Right lobe of liver (tissue), 6 donors: Measurements from ENCODE around the gene GYS2. TPM values are rescaled to one million over a fixed set of nuclear protein-coding genes. Genes with fewer than 3 reads are reported as not detected.

Experiments used
- ATAC-seq, 4 donors: fragments of 200-7000 bp; cut with Tn5 transposase; one replicate each; pipeline ENCODE4 v1.9.1; 2020; ENCODE audit warnings: mild to moderate bottlenecking in 4 of 4, moderate library complexity in 4 of 4
- DNase-seq, 3 donors: peaks; one replicate each; pipeline ENCODE4 v3.0.0-alpha.2; 2020
- H3K27ac ChIP-seq, 3 donors: fragments of 200-600 bp; one replicate each; pipeline ENCODE4 v1.8.0; 2022
- H3K27me3 ChIP-seq, 2 donors: fragments of 200-600 bp; one replicate each; pipeline ENCODE4 v1.8.0; 2022
- H3K36me3 ChIP-seq, 4 donors: fragments of 200-600 bp; sonication (generic) in 1 of 4; one replicate each; pipeline versions ENCODE4 v1.5.1 to v1.8.0; 2017 to 2022; ENCODE audit warnings: control low read depth in 1 of 4
- H3K4me1 ChIP-seq, 4 donors: fragments of 200-600 bp; sonication (generic) in 1 of 4; one replicate each; pipeline versions ENCODE4 v1.5.1 to v1.8.0; 2017 to 2022; ENCODE audit warnings: control low read depth in 1 of 4
- H3K4me3 ChIP-seq, 3 donors: fragments of 200-600 bp; one replicate each; pipeline ENCODE4 v1.8.0; 2022
- H3K9me3 ChIP-seq, 4 donors: fragments of 200-600 bp; sonication (generic) in 1 of 4; one replicate each; pipeline versions ENCODE4 v1.5.1 to v1.8.0; 2017 to 2022; ENCODE audit warnings: control low read depth in 1 of 4
- CTCF ChIP-seq, 4 donors: fragments of 200-600 bp in 3 of 4; fragments of 450-650 bp in 1 of 4; IDR thresholded peaks; one replicate each; pipeline versions ENCODE4 v1.5.1 to v1.8.0; 2016 to 2022; ENCODE audit warnings: antibody characterized with exemption in 4 of 4, mild to moderate bottlenecking in 2 of 4
- POLR2A ChIP-seq: fragments of 450-650 bp; IDR thresholded peaks from one replicate; pipeline ENCODE4 v1.6.1; 2017; ENCODE audit warnings: antibody characterized with exemption, mild to moderate bottlenecking
- WGBS: methylation state at CpG from one replicate; pipeline ENCODE4 v1.1.6; 2018; ENCODE audit warnings: low coverage, low lambda C conversion rate; ENCODE audit not compliant: insufficient coverage; ENCODE audit errors: missing lambda C conversion rate; 5-methylcytosine and 5-hydroxymethylcytosine counted together
- intact Hi-C, 2 donors: fragments of 100-400 bp; cut with DNase I; formaldehyde crosslinking; loops; one replicate each; pipeline versions ENCODE4 v1.11.2 to v1.14.1; 2022
- total RNA-seq, 6 experiments: library from RNA; depleted of rRNA in 2 of 6; stranded (reverse); fragments of >200 nt in 2 of 6; fragmentation: NEBNext Ultra II Directional in 3 of 6; extraction: Animal tissue kit (Norgen Biotek cat#: 25700) in 3 of 6; gene quantifications; one replicate each; pipeline versions ENCODE4 v1.1.0 to v1.2.4, GENCODE V29; 2016 to 2023
- donor health status: DM: no; HTN: yes; CAD: no.
- donor health status: DM: no; HTN: no; CAD: no.
- donor health status: DM: no; HTN: no; CAD: no.
- donor health status: DM: no; HTN: yes; CAD: no.
- donor health status: DM: no; HTN: yes; CAD: no.

Gene GYS2
- total RNA-seq, 6 experiments from 2014 or later = 28.4 to 72.4 (median 47.1) TPM

- intact Hi-C loops = no loop called here
- TF ChIP-seq POLR2A (no peak), CTCF (IDR thresholded peaks at IDR 0.05) (no peak)
- H3K27ac ChIP-seq = no peak overlapping the region
- DNase-seq (no peak), ATAC-seq (no peak)
- no peaks in the 10 kb centered on the region for H3K4me1 ChIP-seq
- H3K27me3 ChIP-seq = no peaks in the 10 kb centered on the region
- 71% methylated on average over 1 of the region's 1 CpG for WGBS
- H3K4me3 ChIP-seq = no peak overlapping the region
- no peaks in the 10 kb centered on the region for H3K9me3 ChIP-seq
- no peaks in the 10 kb centered on the region for H3K36me3 ChIP-seq
Observed at GRCh38 chr12:21547437-21547836, 57.2 kb downstream of the GYS2 start.

- Histone ChIP-seq H3K27ac (no peak overlapping the region), H3K36me3 (no peaks in the 10 kb centered on the region), H3K4me3 (no peak overlapping the region), H3K9me3 (no peaks in the 10 kb centered on the region), H3K27me3 (no peaks in the 10 kb centered on the region), H3K4me1 (no peaks in the 10 kb centered on the region)
- DNase-seq = no peak
- ATAC-seq = no peak
- WGBS = 23% methylated on average over 1 of the region's 1 CpG
- TF ChIP-seq POLR2A (no peak), CTCF (IDR thresholded peaks at IDR 0.05) (no peak)
- intact Hi-C loops = no loop called here
Observed at GRCh38 chr12:21546716-21547115, 57.9 kb downstream of the GYS2 start.

GRCh38 chr12:21545557-21545956, 59.1 kb downstream of the GYS2 start:
- ATAC-seq (no peak), DNase-seq (no peak)
- H3K4me1 ChIP-seq = no peaks in the 10 kb centered on the region
- no peak overlapping the region for H3K4me3 ChIP-seq
- intact Hi-C loops = no loop called here
- no peaks in the 10 kb centered on the region for H3K9me3 ChIP-seq
- 88% methylated on average over 2 of the region's 2 CpGs for WGBS
- H3K36me3 ChIP-seq = no peaks in the 10 kb centered on the region
- no peaks in the 10 kb centered on the region for H3K27me3 ChIP-seq
- no peak overlapping the region for H3K27ac ChIP-seq
- TF ChIP-seq CTCF (IDR thresholded peaks at IDR 0.05) = no peak
- no peak for TF ChIP-seq POLR2A

GRCh38 chr12:21543151-21543550, 61.5 kb downstream of the GYS2 start:
- Histone ChIP-seq H3K27me3 (no peaks in the 10 kb centered on the region), H3K4me1 (no peaks in the 10 kb centered on the region), H3K4me3 (no peak overlapping the region), H3K27ac (no peak overlapping the region), H3K9me3 (no peaks in the 10 kb centered on the region), H3K36me3 (peaks cover 0 to 4% (median 0%) of the 10 kb centered on the region in 4 donors)
- TF ChIP-seq POLR2A = no peak
- DNase-seq = no peak
- ATAC-seq = no peak
- intact Hi-C loops = no loop called here

GRCh38 chr12:21542403-21542802, 62.2 kb downstream of the GYS2 start:
- TF ChIP-seq CTCF (IDR thresholded peaks at IDR 0.05) (no peak), POLR2A (no peak)
- DNase-seq (no peak), ATAC-seq (no peak)
- 64% methylated on average over 4 of the region's 5 CpGs for WGBS
- no peaks in the 10 kb centered on the region for H3K27me3 ChIP-seq
- H3K27ac ChIP-seq = no peak overlapping the region
- intact Hi-C loops = no loop called here
- no peaks in the 10 kb centered on the region for H3K4me1 ChIP-seq
- H3K4me3 ChIP-seq = no peak overlapping the region
- no peaks in the 10 kb centered on the region for H3K9me3 ChIP-seq
- peaks cover 0 to 5% (median 0%) of the 10 kb centered on the region in 4 donors for H3K36me3 ChIP-seq
